Upper lobe of left lung (tissue), 4 donors: Measurements from ENCODE around the gene SSR4.

Experiments used
- CTCF ChIP-seq, 6 experiments: fragments of 450-650 bp in 4 of 6; fragments of 200-600 bp in 2 of 6; sonication (generic) in 2 of 6; IDR thresholded peaks; one replicate each; pipeline ENCODE4 v1.5.1; 2016 to 2019; ENCODE audit warnings: antibody characterized with exemption in 6 of 6
- POLR2A ChIP-seq, 4 donors: fragments of 450-650 bp; IDR thresholded peaks; one replicate each; pipeline ENCODE4 v1.5.1; 2016 to 2017; ENCODE audit warnings: antibody characterized with exemption in 4 of 4, mild to moderate bottlenecking in 2 of 4
- POLR2AphosphoS5 ChIP-seq, 2 donors: sonication (generic); formaldehyde crosslinking; IDR thresholded peaks; one replicate each; pipeline ENCODE4 v1.5.1; 2017; ENCODE audit warnings: antibody characterized with exemption in 2 of 2

- TF ChIP-seq CTCF (IDR thresholded peaks at IDR 0.05), result no peak
- no peak for TF ChIP-seq POLR2AphosphoS5 (IDR thresholded peaks at IDR 0.05)
- TF ChIP-seq POLR2A (IDR thresholded peaks at IDR 0.05), result no peak
Observed at GRCh38 chrX:153794897-153795816, 689 bp downstream of the SSR4 start.
